ENCODE results near the gene ZNF765. TPM values are rescaled to one million over a fixed set of nuclear protein-coding genes. Genes with fewer than 3 reads are reported as not detected.
"Not testable (repeated sequence)": the region's sequence is repeated elsewhere in the genome, so short reads cannot be mapped to it uniquely, and the experiment has no call there.

ZNF765 gene
- 10 to 100 TPM in 1 of 3 donors, 1 to 10 TPM in 2; 5.2 to 13.0 (median 8.7) TPM for polyA plus RNA-seq

GRCh38 chr19:53394974-53395839, at the start of gene ZNF765:
Gene ZNF765, plus strand, starts transcription at chr19:53395149. Its CDS starts 2,867 bp downstream, at chr19:53398016.
- H3K4me3 Mint-ChIP-seq, result peak within 1 kb of the TSS; percentile 96 to 99 (median 97)
- DNase-seq, result peak; percentile 96 to 97 (median 96)

GRCh38 chr19:53355739-53356138, 39.2 kb upstream of the ZNF765 start:
- H3K4me1 Mint-ChIP-seq, result peaks cover 0 to 7% of the 10 kb centered on the region in 2 donors
- no peak overlapping the region for H3K27ac Mint-ChIP-seq
- no peak overlapping the region for H3K4me3 Mint-ChIP-seq
- peaks cover 40 to 78% (median 76%) of the 10 kb centered on the region in 6 donors for H3K9me3 Mint-ChIP-seq
- peaks cover 0 to 4% (median 0%) of the 10 kb centered on the region in 3 donors for H3K27me3 Mint-ChIP-seq (ENCODE audit: low read depth in 3 of 3)
- peaks cover 28 to 34% (median 31%) of the 10 kb centered on the region in 3 donors for H3K36me3 Mint-ChIP-seq
- DNase-seq, result no peak

More at GRCh38 chr19:53394974-53395839, at the start of gene ZNF765:
- Mint-ChIP-seq H3K27ac (peak within 1 kb of the TSS; percentile 84 to 98 (median 92)), H3K27me3 (ENCODE audit: low read depth in 3 of 3) (peaks cover 5 to 9% (median 6%) of the 10 kb centered on the region in 3 donors), H3K36me3 (peaks cover 15 to 21% (median 18%) of the 10 kb centered on the region in 3 donors), H3K9me3 (peaks cover 3 to 12% (median 10%) of the 10 kb centered on the region in 6 donors), H3K4me1 (peaks cover 25 to 41% of the 10 kb centered on the region in 2 donors)

GRCh38 chr19:53357821-53358581, 36.9 kb upstream of the ZNF765 start:
- H3K9me3 Mint-ChIP-seq, result peaks cover 20 to 56% (median 53%) of the 10 kb centered on the region in 6 donors
- peaks cover 0 to 2% (median 0%) of the 10 kb centered on the region in 3 donors for H3K27me3 Mint-ChIP-seq (ENCODE audit: low read depth in 3 of 3)
- no peak overlapping the region for H3K4me3 Mint-ChIP-seq
- peaks cover 7 to 11% (median 11%) of the 10 kb centered on the region in 3 donors for H3K36me3 Mint-ChIP-seq
- DNase-seq, result no peak
- H3K4me1 Mint-ChIP-seq, result peaks cover 0 to 7% of the 10 kb centered on the region in 2 donors
- H3K27ac Mint-ChIP-seq, result no peak overlapping the region

- not testable (repeated sequence) for H3K27ac Mint-ChIP-seq; H3K4me3 Mint-ChIP-seq; H3K27me3 Mint-ChIP-seq (ENCODE audit: low read depth in 3 of 3); DNase-seq; H3K4me1 Mint-ChIP-seq; H3K36me3 Mint-ChIP-seq
- peaks cover 15 to 35% (median 34%) of the 10 kb centered on the region in 6 donors for H3K9me3 Mint-ChIP-seq
Measured at GRCh38 chr19:53360056-53360455, 34.9 kb upstream of the ZNF765 start.

GRCh38 chr19:53365134-53365898, 29.6 kb upstream of the ZNF765 start, which contains the start of gene ZNF525:
Gene ZNF525, plus strand, starts transcription at chr19:53365705. Its CDS starts 6,577 bp downstream, at chr19:53372282.
- peak; percentile 94 to 96 (median 95) for DNase-seq
- Mint-ChIP-seq H3K27me3 (ENCODE audit: low read depth in 3 of 3) (peaks cover 0 to 3% (median 2%) of the 10 kb centered on the region in 3 donors), H3K36me3 (peaks cover 0 to 11% (median 3%) of the 10 kb centered on the region in 3 donors), H3K27ac (peak within 1 kb of the TSS; percentile 88 to 96 (median 94)), H3K4me1 (peaks cover 22 to 32% of the 10 kb centered on the region in 2 donors), H3K4me3 (peak within 1 kb of the TSS; percentile 95 to 98 (median 97)), H3K9me3 (no peaks in the 10 kb centered on the region)

- Mint-ChIP-seq H3K4me3 (peak overlapping the region; percentile 95 to 98 (median 97)), H3K9me3 (peaks cover 0 to 2% (median 0%) of the 10 kb centered on the region in 6 donors), H3K27ac (peak overlapping the region; percentile 88 to 96 (median 94)), H3K27me3 (ENCODE audit: low read depth in 3 of 3) (peaks cover 0 to 3% (median 2%) of the 10 kb centered on the region in 3 donors), H3K36me3 (peaks cover 0 to 15% (median 8%) of the 10 kb centered on the region in 3 donors), H3K4me1 (peaks cover 22 to 32% of the 10 kb centered on the region in 2 donors)
- DNase-seq, result no peak
Measured at GRCh38 chr19:53365899-53366493, 29.0 kb upstream of the ZNF765 start.

GRCh38 chr19:53372196-53372595, 22.8 kb upstream of the ZNF765 start:
- Mint-ChIP-seq H3K4me3 (no peak overlapping the region), H3K36me3 (peaks cover 36 to 66% (median 50%) of the 10 kb centered on the region in 3 donors)

GRCh38 chr19:53374288-53374687, 20.7 kb upstream of the ZNF765 start:
- Mint-ChIP-seq H3K27me3 (ENCODE audit: low read depth in 3 of 3) (no peaks in the 10 kb centered on the region), H3K36me3 (peaks cover 55 to 78% (median 67%) of the 10 kb centered on the region in 3 donors), H3K4me1 (no peaks in the 10 kb centered on the region), H3K27ac (no peak overlapping the region), H3K4me3 (no peak overlapping the region), H3K9me3 (peaks cover 3 to 23% (median 16%) of the 10 kb centered on the region in 6 donors)
- DNase-seq, result no peak

More at GRCh38 chr19:53372196-53372595, 22.8 kb upstream of the ZNF765 start:
- Mint-ChIP-seq H3K9me3 (peaks cover 0 to 8% (median 2%) of the 10 kb centered on the region in 6 donors), H3K27me3 (ENCODE audit: low read depth in 3 of 3) (no peaks in the 10 kb centered on the region), H3K27ac (no peak overlapping the region), H3K4me1 (peaks cover 5 to 10% of the 10 kb centered on the region in 2 donors)
- no peak for DNase-seq

- H3K4me3 Mint-ChIP-seq, result no peak overlapping the region
- H3K27me3 Mint-ChIP-seq (ENCODE audit: low read depth in 3 of 3), result no peaks in the 10 kb centered on the region
- H3K36me3 Mint-ChIP-seq, result peaks cover 58 to 81% (median 72%) of the 10 kb centered on the region in 3 donors
- no peak overlapping the region for H3K27ac Mint-ChIP-seq
- no peaks in the 10 kb centered on the region for H3K4me1 Mint-ChIP-seq
- DNase-seq, result no peak
- peaks cover 6 to 27% (median 20%) of the 10 kb centered on the region in 6 donors for H3K9me3 Mint-ChIP-seq
Measured at GRCh38 chr19:53374743-53375142, 20.2 kb upstream of the ZNF765 start.

- Mint-ChIP-seq H3K27ac (no peak overlapping the region), H3K4me3 (no peak overlapping the region), H3K4me1 (no peaks in the 10 kb centered on the region), H3K27me3 (ENCODE audit: low read depth in 3 of 3) (peaks cover 0 to 4% (median 1%) of the 10 kb centered on the region in 3 donors), H3K36me3 (peaks cover 83 to 94% (median 93%) of the 10 kb centered on the region in 3 donors), H3K9me3 (peaks cover 53 to 92% (median 83%) of the 10 kb centered on the region in 6 donors)
- DNase-seq, result no peak
Measured at GRCh38 chr19:53381376-53381775, 13.6 kb upstream of the ZNF765 start.

GRCh38 chr19:53388168-53388567, 6.8 kb upstream of the ZNF765 start:
- H3K4me3 Mint-ChIP-seq, result no peak overlapping the region
- no peak for DNase-seq
- H3K27ac Mint-ChIP-seq, result no peak overlapping the region
- peaks cover 35 to 79% (median 72%) of the 10 kb centered on the region in 6 donors for H3K9me3 Mint-ChIP-seq
- H3K36me3 Mint-ChIP-seq, result peaks cover 32 to 50% (median 35%) of the 10 kb centered on the region in 3 donors
- H3K27me3 Mint-ChIP-seq (ENCODE audit: low read depth in 3 of 3), result peaks cover 0 to 4% (median 1%) of the 10 kb centered on the region in 3 donors
- no peaks in the 10 kb centered on the region for H3K4me1 Mint-ChIP-seq

GRCh38 chr19:53388904-53389303, 6.0 kb upstream of the ZNF765 start:
- Mint-ChIP-seq H3K36me3 (peaks cover 26 to 46% (median 30%) of the 10 kb centered on the region in 3 donors), H3K27me3 (ENCODE audit: low read depth in 3 of 3) (peaks cover 0 to 4% (median 1%) of the 10 kb centered on the region in 3 donors), H3K27ac (no peak overlapping the region), H3K4me3 (no peak overlapping the region), H3K9me3 (peaks cover 29 to 72% (median 65%) of the 10 kb centered on the region in 6 donors), H3K4me1 (peaks cover 0 to 4% of the 10 kb centered on the region in 2 donors)
- no peak for DNase-seq

Measured in immature natural killer cell (primary cell).